Measurements from ENCODE around the gene SORCS2.
A peak's percentile ranks its signal among the peaks of the same experiment; 100 is the strongest.

SORCS2 gene

DNA sequence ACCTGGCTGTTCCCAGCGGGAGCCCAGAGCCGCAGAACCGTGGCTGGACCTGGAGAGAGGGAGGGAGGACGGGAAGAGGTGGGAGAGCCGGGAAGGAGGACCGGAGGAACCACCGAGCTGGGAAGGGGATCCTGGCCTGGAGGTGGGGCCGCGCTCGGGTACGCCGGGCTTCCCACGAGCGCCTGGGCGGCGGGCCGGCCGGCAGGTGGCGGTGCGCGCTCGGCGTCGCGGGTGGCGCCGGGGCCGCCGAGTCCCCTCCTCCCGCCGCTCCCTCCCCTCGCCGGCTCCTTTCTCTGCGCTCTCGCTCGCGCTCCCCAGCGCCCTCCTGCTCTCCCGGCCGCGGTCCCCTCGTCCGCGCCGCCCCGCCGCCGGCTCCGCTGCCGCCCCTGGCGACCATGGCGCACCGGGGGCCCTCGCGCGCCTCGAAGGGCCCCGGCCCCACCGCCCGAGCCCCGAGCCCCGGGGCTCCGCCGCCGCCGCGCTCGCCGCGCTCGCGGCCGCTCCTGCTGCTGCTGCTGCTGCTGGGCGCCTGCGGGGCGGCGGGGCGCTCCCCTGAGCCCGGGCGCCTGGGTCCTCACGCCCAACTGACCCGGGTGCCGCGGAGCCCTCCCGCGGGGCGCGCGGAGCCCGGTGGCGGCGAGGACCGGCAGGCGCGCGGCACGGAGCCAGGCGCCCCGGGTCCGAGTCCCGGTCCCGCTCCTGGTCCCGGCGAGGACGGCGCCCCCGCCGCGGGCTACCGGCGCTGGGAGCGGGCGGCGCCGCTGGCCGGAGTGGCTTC lies at the start of gene SORCS2:
SORCS2 (plus strand) TSS at position 287 of the 778 bp plus-strand sequence.
- peak; percentile 33 to 43 for DNase-seq (ENCODE audit: low read depth in 2 of 2)

DNA sequence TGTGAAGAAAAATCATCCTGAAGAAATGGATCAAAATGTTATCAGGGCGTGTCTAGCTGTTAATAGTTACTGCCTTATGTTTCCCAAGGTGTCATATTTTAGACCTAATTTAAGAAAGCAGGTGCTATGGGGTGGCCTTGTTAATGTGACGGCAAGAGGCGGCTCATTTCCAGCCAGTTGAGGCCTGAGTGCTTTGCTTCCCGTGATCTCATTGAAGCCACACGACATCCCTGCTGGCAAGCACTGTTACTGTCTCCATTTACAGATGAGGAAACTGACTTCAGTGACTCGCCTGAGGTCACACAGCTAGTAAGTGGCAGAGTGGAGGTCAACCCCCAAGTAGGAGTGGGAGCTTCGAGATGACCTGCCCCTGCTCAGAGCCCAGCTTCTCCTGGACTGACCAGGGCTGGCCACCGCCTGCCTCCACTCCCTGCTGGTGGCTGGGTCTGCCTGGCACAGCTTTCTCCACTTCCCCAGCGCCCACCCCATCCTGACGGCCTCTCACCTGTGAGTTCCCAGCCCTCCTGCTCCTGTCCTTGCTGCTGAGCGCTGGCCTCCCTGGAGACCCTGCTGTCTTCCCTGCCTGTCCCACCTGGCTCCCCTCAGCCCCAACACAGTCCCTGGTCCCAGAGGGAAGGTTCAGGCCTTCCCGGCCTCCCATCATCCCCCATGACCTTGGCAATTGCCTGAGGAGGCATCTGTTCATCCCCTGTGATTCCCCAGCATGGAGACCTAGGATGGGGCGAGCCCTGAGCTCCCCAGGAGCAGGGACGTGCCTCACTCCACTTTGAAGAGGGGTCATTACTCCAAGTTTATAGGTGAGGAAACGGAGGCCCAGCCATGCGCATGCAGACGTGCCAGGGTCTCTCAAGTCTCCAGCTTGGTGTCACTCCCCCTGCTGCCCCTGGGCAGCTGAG lies 47.7 kb upstream of the SORCS2 start:
- no peak for DNase-seq (ENCODE audit: low read depth in 2 of 2)

DNA sequence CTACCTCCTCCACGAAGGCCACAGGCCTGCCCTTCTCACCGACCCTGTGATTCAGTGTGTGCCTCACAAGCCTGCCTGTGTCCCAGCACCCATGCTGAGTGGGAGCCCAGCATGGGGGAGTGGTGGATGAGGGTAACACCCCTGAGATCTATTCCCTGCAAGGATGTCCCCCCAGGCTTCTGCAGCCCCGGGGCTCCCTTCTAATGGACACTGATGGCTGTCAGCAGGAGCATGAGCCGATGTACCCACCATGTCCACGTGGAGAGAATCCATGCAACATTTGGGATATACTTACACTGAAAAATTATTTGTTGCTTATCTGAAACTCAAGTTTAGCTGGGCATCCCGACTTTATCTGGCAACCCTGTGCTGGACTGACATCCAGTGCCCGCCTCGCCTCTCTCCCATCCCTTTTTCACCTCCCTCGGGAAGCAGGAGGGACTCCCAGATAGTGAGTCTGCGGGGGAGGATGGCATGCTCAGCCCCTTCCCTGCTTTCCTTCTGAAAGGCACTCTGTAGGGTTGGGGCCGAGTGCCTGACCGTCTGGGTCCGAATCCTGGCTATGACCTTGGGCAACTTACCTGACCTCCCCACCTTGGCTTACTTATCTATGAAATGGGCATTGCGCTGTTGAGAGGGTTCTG lies 46.9 kb upstream of the SORCS2 start:
- no peak for DNase-seq (ENCODE audit: low read depth in 2 of 2)

DNA sequence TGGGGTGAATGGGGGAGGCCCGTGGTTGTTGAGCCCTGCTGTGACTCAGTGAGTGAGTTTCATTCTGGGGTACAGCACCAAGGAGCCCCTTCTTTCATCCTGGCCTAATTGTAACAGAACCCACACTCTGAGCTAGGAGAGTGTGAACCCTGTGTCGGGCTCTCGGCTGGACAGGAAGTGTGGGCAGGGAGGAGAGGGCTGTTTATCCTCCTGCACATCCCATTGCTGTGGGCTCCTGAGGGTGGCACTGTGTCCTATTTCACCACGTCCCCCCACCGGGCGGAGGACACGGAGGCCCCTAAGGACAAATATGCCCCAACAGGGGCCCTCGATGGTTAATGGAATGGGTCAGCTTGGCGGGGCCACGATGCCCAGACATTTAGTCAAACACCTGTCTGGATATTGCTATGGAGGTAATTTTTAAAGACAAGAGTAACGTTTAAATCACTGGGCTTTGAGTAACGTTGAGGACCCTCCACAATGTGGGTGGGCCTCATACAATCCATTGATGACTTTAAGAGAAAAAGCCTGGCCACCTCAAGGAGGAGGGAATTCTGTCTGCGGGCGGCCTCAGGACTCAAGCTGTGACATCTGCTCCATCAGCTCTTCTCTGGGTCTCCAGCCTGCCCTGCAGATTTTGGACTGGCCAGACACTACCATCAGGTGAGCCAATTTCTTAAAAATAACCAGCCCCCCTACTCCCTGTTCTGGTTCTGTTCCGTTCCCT lies 46.1 kb upstream of the SORCS2 start:
- DNase-seq (ENCODE audit: low read depth in 2 of 2), result no peak

DNA sequence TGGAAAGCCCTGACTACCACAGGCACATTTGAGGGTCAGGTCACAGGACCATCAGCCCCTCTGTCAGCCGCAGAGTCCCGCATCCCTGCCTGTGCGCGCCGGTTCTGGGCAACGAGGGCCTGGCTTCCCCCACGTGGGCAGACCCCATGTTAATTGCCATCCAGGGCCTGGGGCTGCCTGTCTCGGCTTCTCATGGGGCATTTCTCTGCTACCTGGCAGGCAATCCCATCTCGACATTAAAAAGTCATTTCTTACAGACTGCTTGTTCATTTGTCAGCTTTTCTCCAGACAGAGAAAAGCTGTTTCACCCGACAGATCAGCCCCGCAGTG lies 45.6 kb upstream of the SORCS2 start:
- DNase-seq (ENCODE audit: low read depth in 2 of 2), result no peak

DNA sequence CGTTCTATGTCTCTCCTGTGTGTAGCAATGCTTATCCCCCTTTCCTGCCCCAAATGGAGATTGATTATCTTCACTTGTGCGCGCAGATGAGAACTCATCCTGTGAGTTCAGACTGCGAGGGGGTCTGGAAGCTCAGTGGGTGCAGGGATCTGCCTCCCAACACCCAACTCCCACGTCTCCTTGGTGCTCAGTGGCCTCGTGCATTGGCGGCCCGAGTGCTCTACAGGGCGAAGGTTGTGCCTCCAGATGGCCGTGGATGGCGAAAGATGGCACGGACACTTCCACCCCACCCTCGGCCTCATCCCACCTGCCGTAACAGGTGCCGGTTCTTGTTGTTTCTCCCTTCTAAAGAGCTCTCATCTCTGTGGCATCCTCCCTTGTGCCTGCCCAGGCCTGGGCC lies 45.1 kb upstream of the SORCS2 start:
- no peak for DNase-seq (ENCODE audit: low read depth in 2 of 2)

DNA sequence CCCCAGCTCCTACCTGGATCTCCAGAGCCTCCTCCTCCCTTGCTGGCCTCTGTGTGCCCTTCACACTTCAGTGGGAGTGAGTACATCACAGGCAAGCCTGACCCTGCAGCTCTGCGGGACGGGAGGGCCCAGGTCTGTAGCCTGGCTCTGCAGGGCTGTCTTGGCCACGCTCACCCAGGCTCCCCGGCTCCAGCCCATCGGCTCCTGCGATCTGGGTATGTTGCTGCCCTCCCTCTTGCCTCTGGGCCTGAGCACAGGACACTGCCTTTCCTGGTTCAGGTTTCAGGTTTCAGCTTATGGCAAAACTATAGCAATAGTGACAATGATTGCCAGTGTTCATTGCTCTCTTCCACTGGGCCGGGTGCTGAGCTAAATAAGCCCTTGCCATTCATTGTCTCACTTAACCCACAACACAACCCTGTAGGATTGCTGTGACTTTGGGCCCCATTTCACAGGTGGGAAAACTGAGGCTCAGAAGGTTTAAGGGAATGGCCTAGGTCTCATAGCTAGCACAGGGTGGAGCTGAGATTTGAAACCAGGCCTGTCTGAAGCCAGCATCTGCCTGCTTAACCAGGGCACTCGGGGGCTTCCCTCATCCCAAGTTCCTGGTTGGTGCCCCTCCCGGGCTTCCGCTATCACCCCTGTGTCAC lies 44.6 kb upstream of the SORCS2 start:
- no peak for DNase-seq (ENCODE audit: low read depth in 2 of 2)

DNA sequence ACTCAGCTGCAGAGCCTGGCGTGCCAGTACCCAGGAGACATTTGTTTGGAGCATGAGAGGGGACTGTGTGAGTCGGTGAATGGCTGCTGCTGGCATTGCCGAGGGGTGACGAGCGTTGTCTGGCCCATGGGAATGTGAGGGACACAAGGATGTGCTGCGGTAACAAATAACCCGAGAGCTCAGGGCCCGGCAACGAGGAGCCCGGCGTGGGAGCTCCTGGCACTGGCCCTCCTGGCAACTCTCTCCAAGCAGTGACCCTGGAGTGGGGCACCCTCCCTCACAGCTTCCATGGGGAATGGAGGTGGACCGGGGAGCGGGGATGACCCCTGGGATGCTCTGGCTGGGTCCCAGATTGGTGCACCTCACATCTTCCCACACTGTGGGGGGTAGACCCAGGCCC lies 44.0 kb upstream of the SORCS2 start:
- DNase-seq (ENCODE audit: low read depth in 2 of 2), result no peak

DNA sequence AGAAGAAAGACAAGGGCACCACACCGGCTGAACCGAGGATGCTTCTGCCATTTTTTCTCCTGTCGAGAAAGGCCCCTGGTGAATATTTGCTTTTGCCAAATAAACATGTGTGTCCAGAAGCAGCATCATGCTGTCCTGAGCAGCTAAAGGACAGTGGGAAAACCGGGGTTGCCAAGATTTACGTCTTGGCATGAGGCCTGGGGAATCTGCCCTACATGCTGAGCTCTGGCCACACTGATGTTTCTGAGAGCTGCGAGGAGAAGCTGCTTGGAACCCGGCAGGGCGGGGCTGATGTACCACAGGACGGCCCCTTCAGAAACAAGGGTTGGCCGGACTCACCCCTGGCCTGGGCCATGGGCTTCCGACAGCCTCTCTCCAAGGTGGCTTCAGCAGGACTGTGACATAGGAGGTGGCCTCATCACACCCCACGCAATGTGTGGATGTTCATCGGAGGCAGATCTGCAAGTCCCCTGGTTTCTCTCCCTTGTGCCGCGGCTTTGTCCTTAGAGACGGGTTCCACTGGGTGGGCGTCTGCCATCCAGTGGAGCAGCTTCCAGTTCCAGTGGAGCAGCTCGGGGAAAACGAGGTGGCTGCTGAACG lies 42.2 kb upstream of the SORCS2 start:
- DNase-seq (ENCODE audit: low read depth in 2 of 2), result no peak

DNA sequence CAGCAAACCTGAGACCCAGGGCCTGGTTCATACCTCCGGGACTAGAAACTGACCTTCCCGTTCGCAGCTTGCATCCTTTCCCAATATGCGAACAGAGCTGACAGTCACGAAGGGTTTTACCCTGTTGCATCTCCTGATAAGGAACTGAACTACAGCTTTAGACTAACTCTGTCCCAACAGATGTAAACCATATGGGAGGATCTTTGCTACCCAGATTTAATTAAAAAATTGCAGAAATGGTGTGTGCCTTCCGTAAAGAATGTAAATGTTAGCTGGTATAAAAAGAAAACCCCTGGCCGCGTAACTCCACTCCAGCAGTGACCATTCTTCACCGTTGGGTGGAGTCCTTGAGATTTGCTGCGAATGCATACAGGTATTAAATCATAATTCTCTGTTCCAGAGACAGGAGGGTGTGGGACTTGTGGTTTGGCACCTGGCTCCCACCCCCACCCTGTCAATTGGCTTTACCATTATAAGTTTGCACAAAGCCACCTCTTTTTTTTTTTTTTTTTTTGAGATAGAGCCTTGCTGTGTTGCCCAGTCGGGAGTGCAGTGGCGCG lies 40.6 kb upstream of the SORCS2 start:
- DNase-seq (ENCODE audit: low read depth in 2 of 2), result no peak

DNA sequence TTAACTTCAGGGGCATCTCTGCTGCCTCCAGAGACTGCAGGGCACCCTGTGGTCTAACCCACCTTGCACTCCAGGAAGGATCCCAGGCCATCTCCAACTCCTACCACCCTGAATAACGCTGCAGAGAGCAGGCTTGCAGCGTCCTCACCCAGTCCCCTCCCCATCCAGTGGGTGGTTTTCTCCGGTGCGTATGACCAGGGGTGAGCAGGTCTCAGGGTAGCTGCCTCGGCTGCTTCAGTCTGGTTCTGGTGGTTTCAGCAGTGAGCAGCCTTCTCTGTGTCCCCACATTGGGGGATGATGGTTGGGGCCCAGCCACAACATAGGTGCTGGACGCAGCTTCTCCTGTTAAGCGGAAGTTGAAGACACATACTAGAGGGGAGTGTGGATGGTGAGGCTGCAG lies 38.6 kb upstream of the SORCS2 start:
- DNase-seq (ENCODE audit: low read depth in 2 of 2), result no peak

DNA sequence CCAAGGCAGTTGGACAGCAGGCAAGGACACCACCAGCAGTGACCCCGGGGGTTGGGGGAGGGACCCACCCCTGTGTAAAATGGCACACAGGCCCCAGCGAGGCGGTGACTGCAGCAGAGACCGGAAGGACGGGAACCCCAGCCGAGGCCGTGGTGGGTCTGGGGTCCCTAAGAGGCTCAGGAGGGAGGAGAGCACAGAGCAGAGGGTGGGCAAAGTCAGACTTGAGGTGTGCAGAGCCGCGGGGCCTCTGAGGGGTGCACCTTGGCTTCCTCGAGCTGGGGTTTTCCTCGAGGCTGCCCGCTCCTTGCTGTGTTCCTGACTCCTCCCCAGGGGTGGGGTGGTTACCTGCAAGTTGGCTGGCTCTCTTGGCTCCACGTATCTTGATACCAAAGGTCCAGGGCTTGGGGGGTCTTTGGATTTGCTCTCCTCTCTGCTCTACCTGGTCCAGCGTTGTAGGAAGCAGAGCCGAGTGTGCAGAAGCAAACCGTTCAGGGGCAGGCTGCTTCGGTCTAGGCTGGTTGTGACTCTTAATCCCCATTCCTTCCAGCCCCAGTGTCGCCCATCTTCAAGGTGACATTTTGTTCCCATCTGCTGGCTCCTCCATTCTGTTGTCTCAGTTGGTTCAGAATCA lies 37.9 kb upstream of the SORCS2 start:
- no peak for DNase-seq (ENCODE audit: low read depth in 2 of 2)

DNA sequence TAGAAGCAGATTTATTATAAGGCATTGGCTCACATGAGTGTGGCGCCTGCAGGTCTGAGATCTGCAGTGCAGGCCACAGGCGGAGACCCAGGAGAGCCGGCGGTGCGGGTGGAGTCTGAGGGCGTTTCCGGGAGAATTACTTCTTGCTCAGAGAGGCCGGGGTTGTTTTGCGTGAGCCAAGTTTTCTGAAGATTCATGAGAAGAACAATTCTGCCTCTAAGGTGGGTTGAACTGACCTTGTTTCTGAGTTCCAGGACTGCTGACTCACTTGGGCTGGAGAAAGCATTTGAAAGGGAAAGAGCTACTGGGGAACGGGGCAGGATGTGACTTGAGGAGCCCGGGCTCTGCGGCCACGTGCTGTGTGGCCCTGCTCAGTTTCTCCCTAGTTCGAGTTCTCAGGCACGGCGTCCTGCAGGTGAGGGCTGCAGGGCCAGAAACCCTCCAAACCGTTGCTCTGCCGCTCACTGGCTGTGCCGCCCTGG lies 36.7 kb upstream of the SORCS2 start:
- DNase-seq (ENCODE audit: low read depth in 2 of 2), result no peak

DNA sequence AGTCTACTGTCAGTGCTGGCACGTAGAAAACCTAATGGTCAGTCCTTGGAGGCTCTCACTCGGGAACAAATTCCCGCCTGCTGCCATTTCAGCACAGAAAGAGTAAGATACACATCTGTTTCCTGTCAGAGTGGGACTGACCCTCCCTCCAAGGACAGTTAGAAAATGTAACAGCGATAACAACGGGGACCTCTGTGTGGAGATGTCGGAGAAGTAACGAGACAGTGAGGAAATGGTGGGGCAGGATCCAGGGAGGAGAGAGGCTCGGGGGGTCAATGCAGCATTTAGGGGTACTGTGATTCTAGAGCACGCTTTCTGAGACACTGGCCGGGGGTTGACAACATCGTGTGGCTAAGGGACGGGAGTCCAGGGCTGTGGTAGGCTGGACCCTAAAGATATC lies 36.0 kb upstream of the SORCS2 start:
- no peak for DNase-seq (ENCODE audit: low read depth in 2 of 2)

DNA sequence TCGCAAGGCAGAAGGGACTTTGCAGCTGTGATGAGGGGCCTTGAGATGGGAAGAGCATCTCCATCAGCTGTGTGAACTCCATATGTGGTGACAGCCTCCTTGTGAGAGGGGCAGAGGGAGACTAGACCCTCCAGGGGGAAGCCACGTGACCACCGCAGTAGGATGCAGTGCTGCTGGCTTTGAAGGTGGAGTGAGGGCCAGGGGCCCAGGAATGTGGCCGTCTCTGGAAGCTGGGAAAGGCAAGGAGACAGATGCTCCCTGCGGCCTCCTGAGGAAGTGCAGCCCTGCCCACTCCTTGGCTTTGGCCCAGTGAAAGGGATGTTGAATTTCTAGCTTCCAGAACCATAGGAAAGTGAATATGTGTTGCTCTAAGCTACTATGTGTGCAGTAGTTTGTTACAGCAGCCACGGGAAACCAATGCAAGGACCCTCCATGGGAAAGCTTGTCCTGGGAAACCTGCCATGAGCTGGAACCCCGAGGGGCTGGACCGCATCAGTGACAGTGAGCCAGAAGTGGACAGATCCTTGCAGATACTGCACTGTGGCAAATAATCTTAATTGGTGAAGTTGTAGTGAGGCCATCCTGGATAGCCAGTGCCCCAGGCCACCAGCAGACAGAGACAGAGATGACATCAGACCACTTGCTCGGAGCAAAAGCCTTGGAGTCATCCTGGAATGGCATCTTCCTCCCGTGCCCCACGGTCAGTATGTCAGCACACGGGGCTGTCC lies 35.4 kb upstream of the SORCS2 start:
- no peak for DNase-seq (ENCODE audit: low read depth in 2 of 2)

DNA sequence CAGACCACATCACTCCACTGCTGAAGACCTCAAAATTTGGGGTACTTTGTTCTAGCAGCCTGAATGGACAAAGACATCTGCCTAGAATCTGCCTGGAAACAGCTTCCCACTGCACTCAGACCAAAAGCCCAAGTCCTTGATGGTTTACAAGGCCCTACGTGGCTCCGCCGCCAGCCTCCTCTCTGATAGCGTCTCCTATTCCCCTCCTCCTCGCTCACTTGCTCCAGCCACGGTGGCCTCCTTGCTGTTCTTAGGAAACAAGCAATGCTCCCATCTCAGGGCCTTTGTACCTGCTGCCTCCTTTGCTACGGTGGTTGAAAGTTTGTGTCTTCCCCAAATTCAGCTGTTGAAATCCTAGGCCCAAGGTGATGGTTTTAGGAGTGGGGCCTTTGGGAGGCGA lies 34.7 kb upstream of the SORCS2 start:
- DNase-seq (ENCODE audit: low read depth in 2 of 2), result no peak

DNA sequence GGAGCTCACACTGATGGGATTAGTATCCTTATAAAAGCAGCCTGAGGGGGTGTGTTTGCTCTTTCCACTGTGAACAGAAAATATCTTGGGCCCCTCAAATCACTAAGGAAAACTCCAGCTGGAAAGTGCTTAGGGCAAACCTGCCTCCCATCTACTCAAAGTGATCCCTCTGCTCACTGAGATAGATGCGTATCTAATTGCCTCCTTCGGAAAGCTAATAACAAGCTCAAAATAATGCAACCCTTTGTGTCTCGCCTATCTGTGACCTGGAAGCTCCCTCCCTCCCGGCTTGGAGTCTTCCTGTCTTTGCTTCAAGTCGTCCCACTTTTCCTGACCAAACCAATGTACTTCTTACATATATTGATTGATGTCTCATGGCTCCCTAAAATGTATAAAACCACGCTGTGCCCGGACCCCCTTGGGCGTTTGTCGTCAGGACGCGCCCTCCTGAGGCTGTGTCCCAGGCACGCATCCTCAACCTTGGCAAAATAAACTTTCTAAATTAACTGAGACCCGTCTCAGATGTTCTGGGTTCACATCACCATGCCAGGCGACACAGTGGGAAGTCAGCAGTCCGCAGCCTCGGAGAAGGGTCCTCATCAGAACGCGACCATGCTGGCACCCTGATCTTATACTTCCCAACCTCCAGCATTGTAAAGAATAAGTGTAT lies 34.1 kb upstream of the SORCS2 start:
- no peak for DNase-seq (ENCODE audit: low read depth in 2 of 2)

DNA sequence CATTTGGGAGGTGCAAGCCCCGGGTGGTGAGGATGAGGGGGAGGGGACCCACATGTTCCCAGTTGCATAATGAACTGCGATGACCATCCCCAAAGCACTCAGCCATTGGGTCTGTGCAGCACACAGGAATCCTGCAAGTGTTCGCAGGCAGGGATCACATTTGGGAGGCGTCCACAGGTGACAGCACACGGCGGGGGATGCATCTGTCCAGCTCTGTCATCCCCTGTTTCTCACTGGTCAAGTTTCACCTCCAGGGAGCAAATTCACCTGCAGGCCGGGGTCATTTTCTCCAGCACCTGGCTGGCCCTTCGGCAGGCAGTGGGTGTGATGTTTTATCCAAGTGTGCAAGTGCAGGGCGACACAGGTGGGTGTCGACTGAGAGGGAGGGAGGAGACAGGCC lies 33.3 kb upstream of the SORCS2 start:
- DNase-seq (ENCODE audit: low read depth in 2 of 2), result no peak

DNA sequence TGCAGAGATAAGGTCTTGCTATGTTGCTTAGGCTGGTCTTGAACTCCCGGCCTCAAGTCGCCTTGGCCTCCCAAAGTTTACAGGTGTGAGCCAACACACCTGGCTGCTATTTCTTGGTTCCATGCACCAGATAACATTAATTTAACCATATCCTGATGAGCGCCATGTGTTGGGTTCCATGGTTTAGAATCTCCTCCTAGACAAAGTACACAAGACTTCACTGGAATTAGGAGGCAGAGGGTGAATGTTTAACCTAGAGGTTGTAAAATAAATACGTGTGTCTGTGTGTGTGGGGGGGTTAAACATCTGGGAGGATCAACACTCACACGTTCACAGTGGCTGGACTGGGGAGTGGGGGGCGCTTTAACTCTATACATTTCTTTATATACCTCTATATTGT lies 32.4 kb upstream of the SORCS2 start:
- DNase-seq (ENCODE audit: low read depth in 2 of 2), result no peak
